Esophagus muscularis mucosa (tissue), 4 donors: ENCODE results near the gene MXI1. TPM values are rescaled to one million over a fixed set of nuclear protein-coding genes. Genes with fewer than 3 reads are reported as not detected.

Experiments
- DNase-seq: peaks from one replicate; pipeline ENCODE4 v3.0.0-alpha.2; 2017; ENCODE audit errors: extremely low spot score
- H3K27ac ChIP-seq, 4 donors: fragments of 200-600 bp; sonication (generic); replicated peaks in 1 of 4; 1 replicate in 3 of 4; 2 replicates in 1 of 4; pipeline ENCODE4 v1.5.1; 2016 to 2019; ENCODE audit warnings: mild to moderate bottlenecking in 1 of 4
- H3K27me3 ChIP-seq, 4 donors: fragments of 200-600 bp; sonication (generic); one replicate each; pipeline versions ENCODE4 v1.5.1 to v1.6.0; 2016 to 2019
- H3K36me3 ChIP-seq, 4 donors: fragments of 200-600 bp; sonication (generic); one replicate each; pipeline ENCODE4 v1.5.1; 2016 to 2019
- H3K4me1 ChIP-seq, 4 donors: fragments of 200-600 bp; sonication (generic); one replicate each; pipeline ENCODE4 v1.5.1; 2016 to 2019
- H3K4me3 ChIP-seq, 4 donors: fragments of 200-600 bp; sonication (generic); 1 replicate in 2 of 4; 2 replicates in 2 of 4; pipeline ENCODE4 v1.5.1; 2016 to 2019; ENCODE audit warnings: mild to moderate bottlenecking in 4 of 4, moderate library complexity in 1 of 4
- H3K9me3 ChIP-seq, 4 donors: fragments of 200-600 bp; sonication (generic); 1 replicate in 3 of 4; 2 replicates in 1 of 4; pipeline ENCODE4 v1.5.1; 2016 to 2019
- EP300 ChIP-seq: sonication (generic); formaldehyde crosslinking; IDR thresholded peaks from one replicate; pipeline ENCODE4 v1.6.1; 2017; ENCODE audit warnings: antibody characterized with exemption
- POLR2A ChIP-seq: fragments of 450-650 bp; IDR thresholded peaks from one replicate; pipeline ENCODE4 v1.6.1; 2017; ENCODE audit warnings: antibody characterized with exemption, moderate library complexity, mild to moderate bottlenecking, low read depth
- POLR2AphosphoS5 ChIP-seq, 2 donors: sonication (generic); formaldehyde crosslinking; IDR thresholded peaks; one replicate each; pipeline ENCODE4 v1.6.1; 2017; ENCODE audit warnings: antibody characterized with exemption in 2 of 2
- WGBS: methylation state at CpG from one replicate; pipeline ENCODE4 v1.1.5; 2018; 5-methylcytosine and 5-hydroxymethylcytosine counted together
- intact Hi-C: fragments of 100-400 bp; cut with DNase I; formaldehyde crosslinking; loops from one replicate; pipeline ENCODE4 v1.15.1; 2023
- total RNA-seq, 4 donors: library from RNA; depleted of rRNA; stranded (reverse); fragments of >200 nt; gene quantifications; one replicate each; pipeline versions ENCODE4 v1.1.0 to v1.2.1, GENCODE V29; 2016
- TF ChIP-seq, protein P1 (sequence below), 3 experiments: fragments of 200-600 bp in 2 of 3; fragments of 450-650 bp in 1 of 3; sonication (generic) in 2 of 3; IDR thresholded peaks; one replicate each; pipeline ENCODE4 v1.5.1; 2017 to 2019; ENCODE audit warnings: antibody characterized with exemption in 3 of 3, mild to moderate bottlenecking in 2 of 3, moderate library complexity in 1 of 3

MXI1 gene
- total RNA-seq, 4 donors from 2014 or later, result 198 to 292 (median 226) TPM

GRCh38 chr10:110296966-110297365 lies 89.6 kb downstream of the MXI1 start:
- Histone ChIP-seq H3K27me3 (no peaks in the 10 kb centered on the region), H3K27ac (peak overlapping the region in 3 of 4 donors; percentile 7 to 69 (median 40)), H3K36me3 (peaks cover 46 to 95% (median 75%) of the 10 kb centered on the region in 4 donors), H3K4me1 (peaks cover 24 to 61% (median 57%) of the 10 kb centered on the region in 4 donors), H3K4me3 (no peak overlapping the region), H3K9me3 (no peaks in the 10 kb centered on the region)
- TF ChIP-seq, protein P1, sequence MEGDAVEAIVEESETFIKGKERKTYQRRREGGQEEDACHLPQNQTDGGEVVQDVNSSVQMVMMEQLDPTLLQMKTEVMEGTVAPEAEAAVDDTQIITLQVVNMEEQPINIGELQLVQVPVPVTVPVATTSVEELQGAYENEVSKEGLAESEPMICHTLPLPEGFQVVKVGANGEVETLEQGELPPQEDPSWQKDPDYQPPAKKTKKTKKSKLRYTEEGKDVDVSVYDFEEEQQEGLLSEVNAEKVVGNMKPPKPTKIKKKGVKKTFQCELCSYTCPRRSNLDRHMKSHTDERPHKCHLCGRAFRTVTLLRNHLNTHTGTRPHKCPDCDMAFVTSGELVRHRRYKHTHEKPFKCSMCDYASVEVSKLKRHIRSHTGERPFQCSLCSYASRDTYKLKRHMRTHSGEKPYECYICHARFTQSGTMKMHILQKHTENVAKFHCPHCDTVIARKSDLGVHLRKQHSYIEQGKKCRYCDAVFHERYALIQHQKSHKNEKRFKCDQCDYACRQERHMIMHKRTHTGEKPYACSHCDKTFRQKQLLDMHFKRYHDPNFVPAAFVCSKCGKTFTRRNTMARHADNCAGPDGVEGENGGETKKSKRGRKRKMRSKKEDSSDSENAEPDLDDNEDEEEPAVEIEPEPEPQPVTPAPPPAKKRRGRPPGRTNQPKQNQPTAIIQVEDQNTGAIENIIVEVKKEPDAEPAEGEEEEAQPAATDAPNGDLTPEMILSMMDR (IDR thresholded peaks at IDR 0.05), result no peak
- TF ChIP-seq EP300, result no peak
- no peak for TF ChIP-seq POLR2AphosphoS5 (IDR thresholded peaks at IDR 0.05)
- no peak for TF ChIP-seq POLR2A
- 88% methylated on average over 1 of the region's 1 CpG for WGBS
- intact Hi-C loops, result loop anchor here (10.0 kb wide), 1 partner anchor 412 kb away; no protein-coding TSS in a partner anchor
- no peak for DNase-seq

DNA sequence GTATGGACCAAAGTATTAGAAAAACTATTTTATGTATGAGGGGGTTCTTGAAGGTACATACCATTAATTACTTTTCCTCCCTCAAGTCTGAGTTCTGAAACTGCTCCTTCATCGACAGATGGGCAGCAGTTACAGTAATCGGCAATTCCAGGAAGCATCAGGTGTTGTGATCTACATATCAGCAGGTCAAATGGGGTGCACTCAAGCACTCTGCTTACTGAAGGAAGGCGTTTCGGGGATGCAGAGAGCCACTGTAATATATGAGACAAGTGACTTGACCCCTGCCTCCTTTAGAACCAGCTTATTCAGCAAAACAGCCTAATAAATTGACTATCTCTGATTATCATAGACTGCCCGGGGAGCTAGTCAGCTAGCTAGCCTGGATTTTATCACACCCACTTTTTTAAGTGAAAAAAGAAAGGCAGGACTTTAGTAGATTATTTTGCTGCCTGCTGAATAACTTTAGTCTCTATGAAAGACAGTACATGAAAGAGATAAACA lies 93.1 kb downstream of the MXI1 start:
- peak overlapping the region in 2 of 4 donors; percentile 9 to 13 for H3K27ac ChIP-seq
- intact Hi-C loops, result no loop called here
- H3K4me3 ChIP-seq, result no peak overlapping the region
- peaks cover 40 to 80% (median 70%) of the 10 kb centered on the region in 4 donors for H3K4me1 ChIP-seq
- no peaks in the 10 kb centered on the region for H3K9me3 ChIP-seq
- H3K27me3 ChIP-seq, result no peaks in the 10 kb centered on the region
- 68% methylated on average over 5 of the region's 5 CpGs for WGBS
- peaks cover 34 to 77% (median 60%) of the 10 kb centered on the region in 4 donors for H3K36me3 ChIP-seq
- DNase-seq, result no peak
- TF ChIP-seq, protein P1 (IDR thresholded peaks at IDR 0.05), result no peak
- no peak for TF ChIP-seq EP300
- TF ChIP-seq POLR2A, result no peak
- no peak for TF ChIP-seq POLR2AphosphoS5 (IDR thresholded peaks at IDR 0.05)

- no peak for DNase-seq
- TF ChIP-seq, protein P1 (IDR thresholded peaks at IDR 0.05), result no peak
- TF ChIP-seq POLR2AphosphoS5 (IDR thresholded peaks at IDR 0.05) (no peak), EP300 (no peak), POLR2A (no peak)
- peaks cover 39 to 64% (median 63%) of the 10 kb centered on the region in 4 donors for H3K4me1 ChIP-seq
- no peaks in the 10 kb centered on the region for H3K9me3 ChIP-seq
- peaks cover 6 to 45% (median 32%) of the 10 kb centered on the region in 4 donors for H3K36me3 ChIP-seq
- H3K4me3 ChIP-seq, result peak overlapping the region; percentile 76 to 93 (median 91)
- no peaks in the 10 kb centered on the region for H3K27me3 ChIP-seq
- 17% methylated on average over 4 of the region's 4 CpGs for WGBS
- intact Hi-C loops, result no loop called here
- peak overlapping the region; percentile 93 to 98 (median 96) for H3K27ac ChIP-seq
These were observed 96.3 kb downstream of the MXI1 start for GRCh38 chr10:110303681-110304080.

- peak overlapping the region; percentile 76 to 93 (median 91) for H3K4me3 ChIP-seq
- WGBS, result 0% methylated on average over 8 of the region's 42 CpGs
- intact Hi-C loops, result no loop called here
- H3K4me1 ChIP-seq, result peaks cover 39 to 57% (median 56%) of the 10 kb centered on the region in 4 donors
- peaks cover 6 to 38% (median 27%) of the 10 kb centered on the region in 4 donors for H3K36me3 ChIP-seq
- DNase-seq, result no peak
- H3K27me3 ChIP-seq, result no peaks in the 10 kb centered on the region
- H3K27ac ChIP-seq, result peak overlapping the region; percentile 93 to 98 (median 96)
- no peaks in the 10 kb centered on the region for H3K9me3 ChIP-seq
- TF ChIP-seq POLR2AphosphoS5 (IDR thresholded peaks at IDR 0.05) (no peak), EP300 (no peak), POLR2A (no peak)
- TF ChIP-seq, protein P1 (IDR thresholded peaks at IDR 0.05), result no peak
These were observed 97.0 kb downstream of the MXI1 start for GRCh38 chr10:110304394-110304779.
